Measurements from ENCODE around the gene JPT1. TPM values are rescaled to one million over a fixed set of nuclear protein-coding genes. Genes with fewer than 3 reads are reported as not detected.
"Not testable (repeated sequence)": the region's sequence is repeated elsewhere in the genome, so short reads cannot be mapped to it uniquely, and the experiment has no call there.

JPT1 gene
- total RNA-seq, 1 donor from 2014 or later: 282 TPM

GRCh38 chr17:75132018-75133000 lies 22.0 kb downstream of the JPT1 start:
- peaks cover 36% of the 10 kb centered on the region for H3K36me3 Mint-ChIP-seq (ENCODE audit: low read depth)
- H3K27me3 Mint-ChIP-seq (ENCODE audit: low read depth); H3K4me1 Mint-ChIP-seq (ENCODE audit: low read depth); DNase-seq (ENCODE audit: low spot score); H3K9me3 Mint-ChIP-seq: not testable (repeated sequence)
- intact Hi-C loops (cut with micrococcal nuclease): loop anchor here (10.0 kb wide), 1 partner anchor 52 kb away; the partner anchor contains the start of gene SUMO2
- peak overlapping the region; percentile 85 for H3K4me3 Mint-ChIP-seq (ENCODE audit: low read depth)
- peak overlapping the region; percentile 83 for H3K27ac Mint-ChIP-seq

- H3K27ac Mint-ChIP-seq: peak within 1 kb of the TSS; percentile 83
- DNase-seq (ENCODE audit: low spot score): peak; percentile 67
- intact Hi-C loops (cut with micrococcal nuclease): loop anchor here (1.0 to 10.0 kb wide), 2 partner anchors 23 to 53 kb away; partner anchors contain the start of genes JPT1 and SUMO2
- no peaks in the 10 kb centered on the region for H3K27me3 Mint-ChIP-seq (ENCODE audit: low read depth)
- H3K4me1 Mint-ChIP-seq (ENCODE audit: low read depth): peaks cover 9% of the 10 kb centered on the region
- H3K36me3 Mint-ChIP-seq (ENCODE audit: low read depth): peaks cover 30% of the 10 kb centered on the region
- no peaks in the 10 kb centered on the region for H3K9me3 Mint-ChIP-seq
- peak within 1 kb of the TSS; percentile 88 for H3K4me3 Mint-ChIP-seq (ENCODE audit: low read depth)
Measured at GRCh38 chr17:75131278-75132017, 22.9 kb downstream of the JPT1 start, which contains the start of gene NT5C. TSS of gene NT5C (minus strand) at chr17:75131742. CDS start at chr17:75131707, 35 bp downstream.

GRCh38 chr17:75130632-75131277 lies 23.6 kb downstream of the JPT1 start:
- H3K27me3 Mint-ChIP-seq (ENCODE audit: low read depth): no peaks in the 10 kb centered on the region
- H3K27ac Mint-ChIP-seq: peak overlapping the region; percentile 81
- intact Hi-C loops (cut with micrococcal nuclease): loop anchor here (1.0 to 10.0 kb wide), 2 partner anchors 24 to 54 kb away; partner anchors contain the start of genes JPT1 and SUMO2
- no peaks in the 10 kb centered on the region for H3K9me3 Mint-ChIP-seq
- H3K36me3 Mint-ChIP-seq (ENCODE audit: low read depth): peaks cover 25% of the 10 kb centered on the region
- DNase-seq (ENCODE audit: low spot score): peak; percentile 26
- H3K4me3 Mint-ChIP-seq (ENCODE audit: low read depth): peak overlapping the region; percentile 88
- peaks cover 16% of the 10 kb centered on the region for H3K4me1 Mint-ChIP-seq (ENCODE audit: low read depth)

- Mint-ChIP-seq H3K9me3 (no peaks in the 10 kb centered on the region), H3K36me3 (ENCODE audit: low read depth) (peaks cover 23% of the 10 kb centered on the region), H3K4me1 (ENCODE audit: low read depth) (peaks cover 19% of the 10 kb centered on the region), H3K27ac (peak overlapping the region; percentile 81), H3K27me3 (ENCODE audit: low read depth) (no peaks in the 10 kb centered on the region), H3K4me3 (ENCODE audit: low read depth) (peak overlapping the region; percentile 88)
- intact Hi-C loops (cut with micrococcal nuclease): loop anchor here (10.0 kb wide), 1 partner anchor 55 kb away; the partner anchor contains the start of gene SUMO2
- no peak for DNase-seq (ENCODE audit: low spot score)
Measured at GRCh38 chr17:75130059-75130631, 24.2 kb downstream of the JPT1 start.

- Mint-ChIP-seq H3K27ac (no peak overlapping the region), H3K4me3 (ENCODE audit: low read depth) (peak overlapping the region; percentile 54), H3K27me3 (ENCODE audit: low read depth) (no peaks in the 10 kb centered on the region), H3K9me3 (no peaks in the 10 kb centered on the region), H3K4me1 (ENCODE audit: low read depth) (peaks cover 25% of the 10 kb centered on the region), H3K36me3 (ENCODE audit: low read depth) (peaks cover 20% of the 10 kb centered on the region)
- no peak for DNase-seq (ENCODE audit: low spot score)
- intact Hi-C loops (cut with micrococcal nuclease): no loop called here
Measured at GRCh38 chr17:75129576-75129975, 24.7 kb downstream of the JPT1 start.

GRCh38 chr17:75128694-75129505 lies 25.4 kb downstream of the JPT1 start:
- intact Hi-C loops (cut with micrococcal nuclease): no loop called here
- H3K27ac Mint-ChIP-seq: no peak overlapping the region

GRCh38 chr17:75127936-75128335 lies 26.4 kb downstream of the JPT1 start:
- H3K4me3 Mint-ChIP-seq (ENCODE audit: low read depth); H3K27ac Mint-ChIP-seq; H3K27me3 Mint-ChIP-seq (ENCODE audit: low read depth); DNase-seq (ENCODE audit: low spot score); intact Hi-C loops (cut with micrococcal nuclease); H3K9me3 Mint-ChIP-seq: not testable (repeated sequence)
- Mint-ChIP-seq H3K36me3 (ENCODE audit: low read depth) (peaks cover 26% of the 10 kb centered on the region), H3K4me1 (ENCODE audit: low read depth) (peaks cover 33% of the 10 kb centered on the region)

More at GRCh38 chr17:75128694-75129505, 25.4 kb downstream of the JPT1 start:
- DNase-seq (ENCODE audit: low spot score): no peak
- H3K36me3 Mint-ChIP-seq (ENCODE audit: low read depth): peaks cover 24% of the 10 kb centered on the region
- peaks cover 32% of the 10 kb centered on the region for H3K4me1 Mint-ChIP-seq (ENCODE audit: low read depth)
- no peaks in the 10 kb centered on the region for H3K9me3 Mint-ChIP-seq
- peak overlapping the region; percentile 57 for H3K4me3 Mint-ChIP-seq (ENCODE audit: low read depth)
- no peaks in the 10 kb centered on the region for H3K27me3 Mint-ChIP-seq (ENCODE audit: low read depth)

GRCh38 chr17:75126954-75127353 lies 27.4 kb downstream of the JPT1 start:
- no peak overlapping the region for H3K27ac Mint-ChIP-seq
- H3K4me1 Mint-ChIP-seq (ENCODE audit: low read depth): peaks cover 30% of the 10 kb centered on the region
- intact Hi-C loops (cut with micrococcal nuclease): no loop called here

GRCh38 chr17:75125984-75126383 lies 28.3 kb downstream of the JPT1 start:
- no peak for DNase-seq (ENCODE audit: low spot score)
- Mint-ChIP-seq H3K4me1 (ENCODE audit: low read depth) (peaks cover 30% of the 10 kb centered on the region), H3K27me3 (ENCODE audit: low read depth) (no peaks in the 10 kb centered on the region), H3K36me3 (ENCODE audit: low read depth) (peaks cover 26% of the 10 kb centered on the region), H3K27ac (peak overlapping the region; percentile 29), H3K9me3 (no peaks in the 10 kb centered on the region), H3K4me3 (ENCODE audit: low read depth) (no peak overlapping the region)
- intact Hi-C loops (cut with micrococcal nuclease): no loop called here

More at GRCh38 chr17:75126954-75127353, 27.4 kb downstream of the JPT1 start:
- Mint-ChIP-seq H3K27me3 (ENCODE audit: low read depth) (no peaks in the 10 kb centered on the region), H3K9me3 (no peaks in the 10 kb centered on the region), H3K36me3 (ENCODE audit: low read depth) (peaks cover 26% of the 10 kb centered on the region), H3K4me3 (ENCODE audit: low read depth) (no peak overlapping the region)
- DNase-seq (ENCODE audit: low spot score): no peak

GRCh38 chr17:75124819-75125162 lies 29.5 kb downstream of the JPT1 start:
- intact Hi-C loops (cut with micrococcal nuclease): no loop called here
- no peak for DNase-seq (ENCODE audit: low spot score)
- H3K27me3 Mint-ChIP-seq (ENCODE audit: low read depth): no peaks in the 10 kb centered on the region
- H3K9me3 Mint-ChIP-seq: no peaks in the 10 kb centered on the region
- peaks cover 26% of the 10 kb centered on the region for H3K4me1 Mint-ChIP-seq (ENCODE audit: low read depth)
- H3K27ac Mint-ChIP-seq: peak overlapping the region; percentile 83
- H3K4me3 Mint-ChIP-seq (ENCODE audit: low read depth): no peak overlapping the region
- H3K36me3 Mint-ChIP-seq (ENCODE audit: low read depth): peaks cover 30% of the 10 kb centered on the region

- intact Hi-C loops (cut with micrococcal nuclease): no loop called here
- no peaks in the 10 kb centered on the region for H3K9me3 Mint-ChIP-seq
Measured at GRCh38 chr17:75124041-75124818, 30.1 kb downstream of the JPT1 start.

More at GRCh38 chr17:75124041-75124818, 30.1 kb downstream of the JPT1 start:
- H3K4me3 Mint-ChIP-seq (ENCODE audit: low read depth): no peak overlapping the region
- DNase-seq (ENCODE audit: low spot score): peak; percentile 34
- peaks cover 24% of the 10 kb centered on the region for H3K36me3 Mint-ChIP-seq (ENCODE audit: low read depth)
- H3K27me3 Mint-ChIP-seq (ENCODE audit: low read depth): no peaks in the 10 kb centered on the region
- peaks cover 24% of the 10 kb centered on the region for H3K4me1 Mint-ChIP-seq (ENCODE audit: low read depth)
- H3K27ac Mint-ChIP-seq: peak overlapping the region; percentile 83

Data from activated T-helper 2 cell treated with anti-CD3 and anti-CD28 coated beads, Interferon-gamma antibody, Interleukin-2, Interleukin-4, amounts not matched to agents 10 μg/mL and 5 μg/mL and 100 μg/mL, durations not matched to agents 14 hours and 24 hours and 36 hours (primary cell).